GM21619 (cell line): ENCODE measurements around the gene NFKBIZ.
"Not testable (repeated sequence)": the region's sequence is repeated elsewhere in the genome, so short reads cannot be mapped to it uniquely, and the experiment has no call there.

Source experiments
- ATAC-seq: cut with Tn5 transposase; IDR thresholded peaks from one replicate; pipeline ENCODE4 v1.9.1; 2021; ENCODE audit not compliant: unreplicated experiment

Gene NFKBIZ

GRCh38 chr3:101850246-101851051 lies 1.1 kb downstream of the NFKBIZ start:
- peak; percentile 28 for ATAC-seq

GRCh38 chr3:101851072-101851770 lies 1.9 kb downstream of the NFKBIZ start:
- no peak for ATAC-seq

- no peak for ATAC-seq
These were observed 2.8 kb downstream of the NFKBIZ start for GRCh38 chr3:101851850-101852714.

- ATAC-seq, result no peak
These were observed 3.9 kb downstream of the NFKBIZ start for GRCh38 chr3:101852983-101853840.

GRCh38 chr3:101853982-101854381 lies 4.7 kb downstream of the NFKBIZ start:
- no peak for ATAC-seq

GRCh38 chr3:101854608-101855304 lies 5.4 kb downstream of the NFKBIZ start:
- no peak for ATAC-seq

GRCh38 chr3:101857301-101857741 lies 8.0 kb downstream of the NFKBIZ start:
- ATAC-seq, result no peak

GRCh38 chr3:101858464-101859030 lies 9.2 kb downstream of the NFKBIZ start:
- ATAC-seq, result no peak

- ATAC-seq, result no peak
These were observed 10.7 kb downstream of the NFKBIZ start for GRCh38 chr3:101859882-101860448.

- ATAC-seq, result peak; percentile 61
These were observed 12.0 kb downstream of the NFKBIZ start for GRCh38 chr3:101861212-101861788.

- ATAC-seq, result no peak
These were observed 12.6 kb downstream of the NFKBIZ start for GRCh38 chr3:101861789-101862415.

GRCh38 chr3:101862416-101863165 lies 13.3 kb downstream of the NFKBIZ start:
- no peak for ATAC-seq

GRCh38 chr3:101864926-101865325 lies 15.6 kb downstream of the NFKBIZ start:
- ATAC-seq, result not testable (repeated sequence)

GRCh38 chr3:101865751-101866509 lies 16.6 kb downstream of the NFKBIZ start:
- no peak for ATAC-seq

GRCh38 chr3:101867511-101867910 lies 18.2 kb downstream of the NFKBIZ start:
- ATAC-seq, result no peak

- no peak for ATAC-seq
These were observed 18.7 kb downstream of the NFKBIZ start for GRCh38 chr3:101867996-101868395.
